ENCODE results near the gene OR10AG1. TPM values are rescaled to one million over a fixed set of nuclear protein-coding genes. Genes with fewer than 3 reads are reported as not detected.

OR10AG1 gene
- polyA plus RNA-seq, 1 donor from 2014 or later, result not detected

GRCh38 chr11:55970935-55971334 is 1.2 kb upstream of the OR10AG1 start:
- Histone ChIP-seq H3K27me3 (ENCODE audit: insufficient read depth, low read depth, low read length) (no peaks in the 10 kb centered on the region), H2AFZ (ENCODE audit: low read depth, low read length) (no peak overlapping the region), H3K4me2 (ENCODE audit: low read length) (no peak overlapping the region), H3K9ac (ENCODE audit: low read length) (no peak overlapping the region), H3K9me3 (ENCODE audit: low read length) (no peaks in the 10 kb centered on the region), H3K79me2 (replicated peaks; ENCODE audit: insufficient read depth, low read length) (no peaks in the 10 kb centered on the region), H3F3A (ENCODE audit: insufficient read depth, low read length, poor library complexity, severe bottlenecking) (no peaks in the 10 kb centered on the region), H3K4me3 (ENCODE audit: low read length) (no peak overlapping the region), H4K20me1 (ENCODE audit: insufficient read depth) (no peaks in the 10 kb centered on the region), H3K9me2 (ENCODE audit: insufficient read depth, low read length) (no peaks in the 10 kb centered on the region), H3K36me3 (ENCODE audit: insufficient read depth, low read length) (no peaks in the 10 kb centered on the region), H3K27ac (ENCODE audit: low read length) (no peak overlapping the region)
- TF ChIP-seq EZH2 (IDR thresholded peaks at IDR 0.05; ENCODE audit: borderline replicate concordance, insufficient read depth, low read length, poor library complexity, severe bottlenecking) (no peak), POLR2AphosphoS5 (IDR thresholded peaks at IDR 0.05) (no peak), REST (IDR thresholded peaks at IDR 0.05; ENCODE audit: borderline replicate concordance) (no peak), SMC3 (conservative IDR thresholded peaks at IDR 0.05; ENCODE audit: poor library complexity) (no peak), EP300 (conservative IDR thresholded peaks at IDR 0.05; ENCODE audit: poor library complexity, severe bottlenecking) (no peak), TAF1 (IDR thresholded peaks at IDR 0.05; ENCODE audit: low read depth) (no peak), CTCF (IDR thresholded peaks at IDR 0.05; ENCODE audit: poor library complexity, severe bottlenecking) (no peak), MXI1 (conservative IDR thresholded peaks at IDR 0.05; ENCODE audit: poor library complexity, severe bottlenecking) (no peak), RAD21 (conservative IDR thresholded peaks at IDR 0.05) (no peak)

GRCh38 chr11:55967914-55968313 is 1.8 kb downstream of the OR10AG1 start:
- no peaks in the 10 kb centered on the region for H3K79me2 ChIP-seq (replicated peaks; ENCODE audit: insufficient read depth, low read length)
- no peaks in the 10 kb centered on the region for H3K27me3 ChIP-seq (ENCODE audit: insufficient read depth, low read depth, low read length)
- no peaks in the 10 kb centered on the region for H3F3A ChIP-seq (ENCODE audit: insufficient read depth, low read length, poor library complexity, severe bottlenecking)
- no peak overlapping the region for H3K4me2 ChIP-seq (ENCODE audit: low read length)
- H3K27ac ChIP-seq (ENCODE audit: low read length), result no peak overlapping the region
- H3K9me3 ChIP-seq (ENCODE audit: low read length), result no peaks in the 10 kb centered on the region
- TF ChIP-seq POLR2AphosphoS5 (IDR thresholded peaks at IDR 0.05) (no peak), SMC3 (conservative IDR thresholded peaks at IDR 0.05; ENCODE audit: poor library complexity) (no peak), CTCF (IDR thresholded peaks at IDR 0.05; ENCODE audit: poor library complexity, severe bottlenecking) (no peak), TAF1 (IDR thresholded peaks at IDR 0.05; ENCODE audit: low read depth) (no peak), EZH2 (IDR thresholded peaks at IDR 0.05; ENCODE audit: borderline replicate concordance, insufficient read depth, low read length, poor library complexity, severe bottlenecking) (no peak), MXI1 (conservative IDR thresholded peaks at IDR 0.05; ENCODE audit: poor library complexity, severe bottlenecking) (no peak), RAD21 (conservative IDR thresholded peaks at IDR 0.05) (no peak), EP300 (conservative IDR thresholded peaks at IDR 0.05; ENCODE audit: poor library complexity, severe bottlenecking) (no peak)
- no peaks in the 10 kb centered on the region for H3K36me3 ChIP-seq (ENCODE audit: insufficient read depth, low read length)
- H3K9me2 ChIP-seq (ENCODE audit: insufficient read depth, low read length), result no peaks in the 10 kb centered on the region
- no peak overlapping the region for H3K4me3 ChIP-seq (ENCODE audit: low read length)
- H3K9ac ChIP-seq (ENCODE audit: low read length), result no peak overlapping the region
- H2AFZ ChIP-seq (ENCODE audit: low read depth, low read length), result no peak overlapping the region
- no peaks in the 10 kb centered on the region for H4K20me1 ChIP-seq (ENCODE audit: insufficient read depth)

All from neural cell (in vitro differentiated cells).